GM19351 (cell line): ENCODE measurements around the gene COPE.
"Not testable (repeated sequence)": the region's sequence is repeated elsewhere in the genome, so short reads cannot be mapped to it uniquely, and the experiment has no call there.

Experiments used
- ATAC-seq: cut with Tn5 transposase; IDR thresholded peaks from one replicate; pipeline ENCODE4 v1.9.1; 2021; ENCODE audit warnings: mild to moderate bottlenecking, moderate library complexity; ENCODE audit not compliant: unreplicated experiment

The COPE gene

GRCh38 chr19:18908917-18909619, 10.1 kb downstream of the COPE start:
- no peak for ATAC-seq

GRCh38 chr19:18906605-18907519, 12.3 kb downstream of the COPE start:
- ATAC-seq, result no peak

GRCh38 chr19:18905513-18906236, 13.5 kb downstream of the COPE start:
- ATAC-seq, result no peak

- no peak for ATAC-seq
Measured at GRCh38 chr19:18905058-18905456, 14.1 kb downstream of the COPE start.

- ATAC-seq, result no peak
Measured at GRCh38 chr19:18904334-18905057, 14.7 kb downstream of the COPE start.

- ATAC-seq, result no peak
Measured at GRCh38 chr19:18903156-18904037, 15.8 kb downstream of the COPE start.

GRCh38 chr19:18902519-18902918, 16.7 kb downstream of the COPE start:
- ATAC-seq, result not testable (repeated sequence)

GRCh38 chr19:18901491-18901890, 17.7 kb downstream of the COPE start:
- no peak for ATAC-seq

- no peak for ATAC-seq
Measured at GRCh38 chr19:18900700-18901481, 18.3 kb downstream of the COPE start.

GRCh38 chr19:18899624-18900560, 19.3 kb downstream of the COPE start:
- no peak for ATAC-seq

- no peak for ATAC-seq
Measured at GRCh38 chr19:18898607-18899408, 20.4 kb downstream of the COPE start.

GRCh38 chr19:18898081-18898606, 21.0 kb downstream of the COPE start:
- no peak for ATAC-seq

GRCh38 chr19:18897094-18898029, 21.8 kb downstream of the COPE start:
- ATAC-seq, result no peak

GRCh38 chr19:18896421-18896841, 22.8 kb downstream of the COPE start:
- no peak for ATAC-seq

GRCh38 chr19:18895824-18896341, 23.3 kb downstream of the COPE start, which contains the start of gene CERS1:
Gene CERS1 (minus strand): TSS chr19:18896158. CDS start chr19:18896072, 86 bp downstream.
- ATAC-seq, result no peak
